OCI-LY3 (cell line): Measurements from ENCODE around the gene B4GALT2.

ENCODE experiments used
- H2AFZ ChIP-seq: fragments of 200-600, 300-600 bp; shearing (Covaris generic); 2 replicates; pipeline ENCODE4 v1.6.0; 2014; ENCODE audit warnings: antibody characterized with exemption, low read depth, low read length
- H3K27ac ChIP-seq: fragments of 200-600, 300-600 bp; sonication (generic); 2 replicates; pipeline ENCODE4 v1.5.1; 2014; ENCODE audit warnings: mild to moderate bottlenecking, low read length, moderate library complexity, mixed read lengths
- H3K27me3 ChIP-seq: fragments of 200-600, 300-600 bp; sonication (generic); 2 replicates; pipeline ENCODE4 v1.6.1; 2014; ENCODE audit warnings: low read depth, low read length, mixed read lengths
- H3K36me3 ChIP-seq: fragments of 200-600, 300-600 bp; sonication (generic); replicated peaks from 2 replicates; pipeline ENCODE3; 2014; ENCODE audit warnings: low read depth, low read length, mixed read lengths
- H3K4me1 ChIP-seq: fragments of 300-600, 200-600 bp; sonication (generic); 2 replicates; pipeline ENCODE4 v1.6.1; 2014; ENCODE audit warnings: low read length, mixed read lengths
- H3K4me2 ChIP-seq: fragments of 200-600, 300-600 bp; sonication (generic); 2 replicates; pipeline ENCODE4 v1.6.1; 2014; ENCODE audit warnings: low read length, mixed read lengths
- H3K4me3 ChIP-seq: fragments of 300-600, 200-600 bp; sonication (generic); 2 replicates; pipeline ENCODE4 v1.5.1; 2014; ENCODE audit warnings: antibody characterized with exemption, mild to moderate bottlenecking, low read length, moderate library complexity
- H3K79me2 ChIP-seq: fragments of 300-600, 200-600 bp; shearing (Covaris generic); 2 replicates; pipeline ENCODE4 v1.6.1; 2014; ENCODE audit warnings: mild to moderate bottlenecking, low read length, mixed read lengths
- H3K9ac ChIP-seq: fragments of 300-600, 200-600 bp; shearing (Covaris generic); 2 replicates; pipeline ENCODE4 v1.6.0; 2014; ENCODE audit warnings: mild to moderate bottlenecking, low read length, moderate library complexity
- H3K9me3 ChIP-seq: fragments of 200-600, 300-600 bp; shearing (Covaris generic); 2 replicates; pipeline ENCODE4 v1.6.1; 2014; ENCODE audit warnings: low read length, mixed read lengths; ENCODE audit not compliant: insufficient read depth
- H4K20me1 ChIP-seq: fragments of 200-600, 300-600 bp; sonication (generic); 2 replicates; pipeline ENCODE4 v1.6.1; 2016; ENCODE audit warnings: low read length, mixed read lengths; ENCODE audit not compliant: insufficient read depth
- CTCF ChIP-seq: fragments of 200-600, 300-600 bp; sonication (generic); IDR thresholded peaks from 2 replicates; pipeline ENCODE4 v1.5.1; 2014; ENCODE audit warnings: antibody characterized with exemption, low read length, low read depth
- EZH2phosphoT487 ChIP-seq: fragments of 200-600 bp; shearing (Covaris generic); IDR thresholded peaks from 2 replicates; pipeline ENCODE4 v1.6.1; 2018; ENCODE audit warnings: antibody characterized with exemption, mixed run types, low read depth

Gene B4GALT2

GRCh38 chr1:44034976-44035716, 56.1 kb downstream of the B4GALT2 start:
- Histone ChIP-seq H3K27me3 (no peaks in the 10 kb centered on the region), H2AFZ (no peak overlapping the region), H3K9ac (no peak overlapping the region), H3K4me1 (peaks cover 15% of the 10 kb centered on the region), H3K27ac (no peak overlapping the region), H3K36me3 (no peaks in the 10 kb centered on the region), H3K9me3 (no peaks in the 10 kb centered on the region), H3K4me2 (no peak overlapping the region), H3K79me2 (no peaks in the 10 kb centered on the region), H3K4me3 (no peak overlapping the region), H4K20me1 (no peaks in the 10 kb centered on the region)
- TF ChIP-seq EZH2phosphoT487 (no peak), CTCF (no peak)

- Histone ChIP-seq H2AFZ (no peak overlapping the region), H3K36me3 (no peaks in the 10 kb centered on the region), H4K20me1 (no peaks in the 10 kb centered on the region), H3K4me3 (no peak overlapping the region), H3K9ac (no peak overlapping the region), H3K9me3 (no peaks in the 10 kb centered on the region), H3K27ac (no peak overlapping the region), H3K79me2 (no peaks in the 10 kb centered on the region), H3K27me3 (no peaks in the 10 kb centered on the region), H3K4me2 (no peak overlapping the region), H3K4me1 (peaks cover 21% of the 10 kb centered on the region)
- 0 out of 2 replicates have a peak, but pooled peaks have one; percentile 16 for TF ChIP-seq CTCF
- no peak for TF ChIP-seq EZH2phosphoT487
These were observed 56.9 kb downstream of the B4GALT2 start for GRCh38 chr1:44035726-44036408.

GRCh38 chr1:44036409-44037139, 57.6 kb downstream of the B4GALT2 start:
- Histone ChIP-seq H2AFZ (no peak overlapping the region), H3K27me3 (no peaks in the 10 kb centered on the region), H3K4me2 (peak overlapping the region; percentile 31)

More at GRCh38 chr1:44036409-44037139, 57.6 kb downstream of the B4GALT2 start:
- peak; percentile 72 for TF ChIP-seq CTCF
- TF ChIP-seq EZH2phosphoT487, result no peak
- Histone ChIP-seq H3K79me2 (no peaks in the 10 kb centered on the region), H4K20me1 (no peaks in the 10 kb centered on the region), H3K27ac (no peak overlapping the region), H3K4me3 (no peak overlapping the region), H3K36me3 (no peaks in the 10 kb centered on the region), H3K4me1 (peaks cover 24% of the 10 kb centered on the region), H3K9ac (no peak overlapping the region), H3K9me3 (no peaks in the 10 kb centered on the region)
